Measurements from ENCODE around the gene MYB. TPM values are rescaled to one million over a fixed set of nuclear protein-coding genes. Genes with fewer than 3 reads are reported as not detected.

The MYB gene
- total and polyA plus RNA-seq, 2 of the 8 experiments (the other 6 are each of a cell fraction or from before 2014, with no cell fraction given), result 4.0 to 7.6 TPM

DNA sequence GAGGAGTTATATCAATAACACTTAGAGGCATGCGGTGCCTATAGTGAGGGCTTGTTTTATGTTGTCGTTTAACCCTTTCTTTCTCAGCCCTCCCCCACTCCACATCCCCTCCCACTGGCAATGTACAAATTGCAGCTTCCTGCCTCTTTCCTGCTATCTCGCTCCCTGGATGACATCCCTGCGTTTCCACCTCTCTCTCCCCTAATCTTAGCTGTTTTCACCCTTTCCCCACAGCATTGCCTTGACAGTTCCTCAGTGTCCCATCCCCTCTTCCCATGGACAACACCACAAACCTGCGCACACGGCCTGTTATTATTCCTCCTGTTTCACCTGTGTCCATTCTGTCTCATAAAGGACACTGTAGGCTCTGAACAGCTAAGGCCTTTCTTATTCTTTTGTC is 34.5 kb downstream of the MYB start:
- Histone ChIP-seq H4K5ac (ENCODE audit: insufficient read length, low read depth, low read length) (no peak overlapping the region), H3K56ac (replicated peaks; ENCODE audit: insufficient read length, low read depth, low read length) (no peak overlapping the region), H4K20me1 (replicated peaks in 1 of 2; ENCODE audit: control insufficient read depth in 1 of 2, insufficient read depth in 2 of 2, low read length in 2 of 2) (no peaks in the 10 kb centered on the region), H3K4me1 (replicated peaks in 1 of 4; ENCODE audit: control insufficient read depth in 3 of 4, insufficient read depth in 4 of 4, low read length in 3 of 4) (peaks cover 0 to 6% (median 0%) of the 10 kb centered on the region in 4 experiments; a peak in 1 of 7 replicates), H3K18ac (ENCODE audit: extremely low read depth, low read length) (no peak overlapping the region), H2BK15ac (ENCODE audit: low read length) (0 out of 2 replicates have a peak overlapping the region, but pooled peaks have one; percentile 21), H3K14ac (ENCODE audit: insufficient read length) (no peak overlapping the region), H2AFZ (ENCODE audit: low read length) (no peak overlapping the region), H3K79me1 (ENCODE audit: low read depth, low read length) (no peaks in the 10 kb centered on the region), H3K27ac (ENCODE audit: low read depth, low read length) (no peak overlapping the region), H3K79me2 (ENCODE audit: control insufficient read depth in 1 of 2, insufficient read depth in 2 of 2, low read length in 2 of 2) (no peaks in the 10 kb centered on the region), H3K9me3 (ENCODE audit: insufficient read depth in 2 of 2, low read depth in 1 of 2, low read length in 1 of 2) (no peaks in the 10 kb centered on the region), H3K4ac (replicated peaks; ENCODE audit: insufficient read length, low read depth, low read length) (no peak overlapping the region), H3K23ac (ENCODE audit: insufficient read length) (no peak overlapping the region), H2BK12ac (ENCODE audit: low read depth, low read length) (no peak overlapping the region), H3K4me2 (ENCODE audit: insufficient read depth in 1 of 2, low read depth in 2 of 2, low read length in 2 of 2) (no peak overlapping the region), H3K9ac (replicated peaks in 1 of 4; ENCODE audit: extremely low read depth in 1 of 4, low read depth in 3 of 4, low read length in 3 of 4) (no peak overlapping the region), H4K91ac (replicated peaks; ENCODE audit: insufficient read length, low read length) (no peak overlapping the region), H3K23me2 (ENCODE audit: low read depth, low read length) (no peaks in the 10 kb centered on the region), H2BK5ac (ENCODE audit: low read depth, low read length) (no peak overlapping the region; the same call in 1 of the 2 replicates), H3K27me3 (replicated peaks in 1 of 4; ENCODE audit: control insufficient read depth in 3 of 4, extremely low read depth in 1 of 4, insufficient read depth in 3 of 4, low read length in 3 of 4) (no peaks in the 10 kb centered on the region), H2BK20ac (ENCODE audit: low read length) (no peak overlapping the region), H2BK120ac (replicated peaks; ENCODE audit: low read depth, low read length) (no peak overlapping the region), H3K4me3 (ENCODE audit: extremely low read depth in 1 of 4, insufficient read depth in 2 of 4, low read depth in 3 of 4, low read length in 4 of 4) (no peak overlapping the region), H4K8ac (ENCODE audit: extremely low read depth, insufficient read depth, low read length) (no peak overlapping the region), H2AK5ac (ENCODE audit: low read depth, low read length) (no peak overlapping the region), H3K36me3 (ENCODE audit: control insufficient read depth in 2 of 4, insufficient read depth in 4 of 4, low read length in 3 of 4) (peaks cover 0 to 46% (median 3%) of the 10 kb centered on the region in 4 experiments; a peak in 4 of 8 replicates)
- WGBS, 2 experiments (ENCODE audit: extremely low coverage in 1 of 2, insufficient coverage in 1 of 2, insufficient read length in 1 of 2, insufficient replicate concordance in 2 of 2, low coverage in 1 of 2, low lambda C conversion rate in 2 of 2, missing lambda C conversion rate in 1 of 2), result 75% methylated on average over 6 of the region's 6 CpGs; no CpG with 5 or more reads in 1 of the 2 experiments
- no peak for TF ChIP-seq PHF8 (conservative IDR thresholded peaks at IDR 0.05; ENCODE audit: low read depth, low read length)
- no peak for TF ChIP-seq BRCA1 (IDR thresholded peaks at IDR 0.05; ENCODE audit: low read depth, low read length)
- no peak for TF ChIP-seq BCL11A (IDR thresholded peaks at IDR 0.05; ENCODE audit: low read depth in 2 of 2, low read length in 2 of 2)
- no peak for FAIRE-seq
- DNase-seq (ENCODE audit: low read depth in 1 of 2, low spot score in 2 of 2), result no peak
- CTCF ChIA-PET (ENCODE audit: partially characterized antibody), result interaction anchor here (0.8 to 3.3 kb wide), 5 partner anchors 19 to 1052 kb away, joined by 3 to 8 read pairs (median 3); no protein-coding TSS in a partner anchor
- POLR2A ChIA-PET (ENCODE audit: partially characterized antibody), result no interaction called here

Measured in H1 (cell line).